GM21528 (cell line): ENCODE measurements around the gene MYH9.

Source experiments
- ATAC-seq: cut with Tn5 transposase; IDR thresholded peaks from one replicate; pipeline ENCODE4 v1.9.1; 2021; ENCODE audit warnings: mild to moderate bottlenecking, moderate library complexity; ENCODE audit not compliant: unreplicated experiment, low FRiP score

The MYH9 gene

DNA sequence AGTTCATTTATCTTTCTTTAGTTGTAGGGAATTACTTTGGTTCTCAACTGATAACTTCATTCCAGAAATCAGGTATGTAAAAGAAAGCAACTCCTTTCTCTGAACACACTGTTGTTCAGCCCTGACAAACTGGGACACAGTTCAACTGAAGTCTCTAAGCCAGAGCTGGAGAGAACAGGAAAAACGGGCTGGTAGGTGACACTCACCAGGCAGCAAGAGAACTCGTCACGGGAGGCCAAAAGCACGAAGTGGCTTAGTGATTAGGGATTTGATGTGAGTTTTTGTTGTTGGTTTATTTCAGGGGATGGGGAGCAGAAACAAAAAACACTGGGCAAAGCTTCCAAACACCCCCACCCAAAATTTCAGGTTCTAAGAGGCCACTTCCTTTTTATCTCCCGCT is 54.1 kb downstream of the MYH9 start:
- no peak for ATAC-seq

GRCh38 chr22:36332623-36333332 is 55.0 kb downstream of the MYH9 start:
- ATAC-seq = no peak

DNA sequence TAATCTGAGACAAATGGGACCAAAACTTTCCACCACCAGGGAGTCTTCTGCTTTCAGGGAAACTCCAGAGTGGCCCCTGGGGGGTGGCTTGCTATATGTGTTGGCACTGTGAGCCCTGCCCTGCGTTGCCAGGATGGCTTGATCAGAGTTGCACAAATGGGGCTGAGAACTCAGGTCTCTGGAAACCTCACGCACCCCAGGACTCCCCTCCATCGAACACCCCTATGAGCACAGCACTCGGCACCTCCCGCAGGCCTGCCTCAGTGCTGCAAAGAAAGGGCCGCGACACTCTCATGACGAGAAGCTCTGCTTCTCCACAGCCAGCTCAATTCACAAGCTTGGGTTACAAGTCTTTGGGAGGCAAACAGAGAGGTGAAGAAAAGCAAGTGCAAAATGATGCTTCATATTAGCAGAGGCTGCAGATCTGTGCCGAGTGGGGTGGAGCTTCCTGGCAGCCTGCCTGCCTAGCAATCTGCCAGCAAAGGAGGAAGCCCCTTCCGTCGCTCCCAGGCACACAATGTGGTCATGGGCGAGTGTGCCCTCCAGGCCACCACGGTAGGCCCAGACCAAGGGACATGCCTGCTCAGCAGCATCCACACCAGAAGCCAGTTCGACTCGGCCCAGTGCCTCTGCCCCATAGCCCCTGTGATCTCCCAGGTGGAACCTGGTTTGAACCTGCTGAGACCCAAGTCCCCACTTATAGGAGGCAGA is 55.7 kb downstream of the MYH9 start:
- ATAC-seq = no peak

DNA sequence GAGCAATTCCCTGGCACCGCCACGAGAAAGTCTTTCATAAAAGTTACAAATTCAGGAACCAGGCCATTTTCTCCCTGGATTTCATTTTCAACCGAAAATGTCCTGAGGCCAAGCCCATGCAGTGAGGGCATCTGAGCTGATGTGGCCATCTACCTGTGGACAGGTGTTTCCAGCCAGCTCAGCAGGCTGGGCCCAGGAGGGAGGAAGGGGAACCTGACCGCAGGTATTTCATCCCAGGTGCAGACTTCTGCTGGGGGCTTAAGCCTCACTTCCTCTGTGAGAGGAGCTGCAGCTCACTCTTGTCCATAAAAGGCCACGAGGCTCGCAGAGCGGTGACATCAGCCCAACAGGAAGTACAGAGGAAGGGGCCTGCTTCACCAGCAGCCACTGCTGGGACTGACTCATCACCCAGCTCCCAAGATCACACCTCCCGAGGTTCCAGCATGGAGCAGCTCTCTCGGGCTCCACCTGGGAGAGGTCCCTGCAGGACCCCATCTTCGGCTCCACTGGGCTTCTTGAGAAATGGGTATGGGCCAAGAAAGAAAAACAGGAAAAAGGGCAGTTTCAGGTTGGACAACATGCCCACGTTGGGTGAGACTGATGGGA is 56.4 kb downstream of the MYH9 start:
- peak; percentile 63 for ATAC-seq

DNA sequence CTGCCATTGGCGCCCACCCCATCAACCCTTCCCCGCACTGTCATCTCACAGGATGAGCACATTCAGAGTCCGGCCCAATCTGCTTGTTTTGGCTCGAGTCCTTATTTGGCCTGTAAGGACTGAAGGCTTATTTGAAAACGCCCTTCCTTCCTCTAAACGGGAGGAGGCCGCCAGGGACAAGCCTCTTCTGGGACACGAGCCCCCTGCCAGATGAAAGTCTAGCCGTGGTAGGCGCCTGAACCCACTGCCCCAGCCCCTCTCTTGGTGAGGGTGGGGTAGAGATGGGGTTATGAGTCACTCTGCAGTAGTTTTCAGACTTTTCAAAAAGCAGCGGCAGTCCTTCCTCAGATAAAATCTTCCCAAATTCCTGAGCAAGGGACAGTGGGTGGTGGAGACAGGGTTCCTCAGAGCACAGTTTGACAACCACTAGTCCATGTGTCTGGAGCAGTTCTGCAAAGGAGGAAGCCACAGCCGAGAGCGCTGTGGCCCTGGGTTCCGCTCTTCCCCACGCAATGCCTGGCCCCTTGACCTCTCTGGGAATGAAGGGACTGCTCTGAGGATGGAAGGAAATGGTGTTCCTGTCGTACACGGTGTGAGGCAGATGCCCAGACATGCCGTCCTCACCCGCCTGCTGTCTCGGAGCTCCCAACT is 57.0 kb downstream of the MYH9 start:
- ATAC-seq = no peak

GRCh38 chr22:36330127-36330526 is 57.6 kb downstream of the MYH9 start:
- ATAC-seq = no peak

DNA sequence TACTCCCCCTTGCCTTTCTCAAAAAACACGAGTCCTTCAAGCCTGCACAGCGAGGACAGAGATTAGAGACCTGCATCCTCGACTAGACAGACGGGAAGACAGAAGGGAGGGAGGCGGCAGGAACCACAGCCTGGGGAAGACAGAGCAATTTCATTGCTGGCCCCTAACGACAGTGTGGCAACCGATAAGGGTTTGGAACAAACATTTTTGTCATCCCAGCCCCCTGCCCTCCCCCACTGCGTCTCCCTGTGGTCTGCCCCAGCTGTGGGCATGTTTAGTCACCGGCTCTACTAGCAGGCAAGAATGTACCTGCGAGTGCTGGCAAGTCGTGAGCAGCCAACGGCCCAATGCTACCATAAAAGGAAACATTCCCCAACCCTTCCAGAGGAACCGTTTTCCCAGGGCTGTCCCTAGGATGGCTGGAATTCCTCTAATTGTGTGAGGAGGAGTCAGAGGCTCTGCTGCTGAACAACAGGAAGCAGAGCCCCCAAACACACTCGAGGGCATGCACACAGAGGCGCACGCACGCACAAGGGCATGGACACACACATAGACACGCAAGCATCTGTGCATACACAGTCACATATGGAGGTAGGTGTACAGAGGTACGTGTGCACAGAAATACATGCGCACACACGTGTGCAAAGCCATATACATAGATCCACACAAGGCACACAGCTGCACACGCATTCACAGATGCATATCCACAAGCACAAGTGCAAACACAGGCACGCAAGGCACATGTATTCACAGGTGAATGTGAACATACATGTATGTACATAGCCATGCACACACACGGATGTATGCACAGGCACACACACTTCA is 58.3 kb downstream of the MYH9 start:
- ATAC-seq = no peak

- no peak for ATAC-seq
These were observed 59.0 kb downstream of the MYH9 start for GRCh38 chr22:36328635-36329253.

- no peak for ATAC-seq
These were observed 59.7 kb downstream of the MYH9 start for GRCh38 chr22:36327922-36328551.

GRCh38 chr22:36326178-36327161 is 61.3 kb downstream of the MYH9 start:
- no peak for ATAC-seq

DNA sequence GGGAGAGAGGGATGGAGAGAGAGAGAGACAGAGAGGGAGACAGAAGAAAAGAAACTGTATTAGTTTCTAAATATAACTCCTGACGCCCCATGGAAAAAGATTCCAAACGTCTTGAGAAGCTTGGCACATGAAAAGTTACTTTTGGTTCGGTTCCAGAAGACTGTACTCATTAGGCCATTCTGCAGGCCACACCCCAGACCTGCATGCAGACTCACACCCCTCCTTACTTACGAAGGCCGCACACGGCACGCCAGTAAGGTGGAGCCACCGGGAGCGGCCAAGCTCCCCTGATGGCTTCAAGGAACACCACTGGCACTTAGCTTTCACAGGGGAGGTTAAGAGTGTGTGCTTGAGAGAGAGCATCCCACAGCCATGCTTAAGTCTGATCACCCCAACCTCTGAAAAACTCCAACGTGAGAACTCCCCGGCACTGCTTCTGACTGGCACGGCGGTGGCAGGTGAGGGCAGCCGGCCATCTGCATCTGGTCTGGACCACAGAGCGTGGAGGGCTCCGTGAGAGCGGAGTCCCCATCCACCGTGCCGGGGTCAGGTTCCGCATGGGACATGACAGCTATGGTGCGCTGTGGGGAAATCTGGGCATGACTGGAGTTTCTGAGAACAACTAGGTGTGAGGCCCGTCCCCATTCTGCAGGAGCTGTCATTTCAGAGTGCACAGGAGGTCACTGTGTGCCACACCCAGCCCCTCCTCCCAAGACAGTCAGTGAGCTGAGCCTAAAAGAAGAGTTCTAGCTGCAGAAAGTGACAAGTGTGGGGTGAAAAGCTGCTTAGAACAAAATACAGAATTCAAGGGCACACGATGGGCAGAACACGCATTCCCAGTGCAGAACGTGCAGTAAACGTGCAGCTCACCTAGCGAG is 62.4 kb downstream of the MYH9 start:
- ATAC-seq = no peak

GRCh38 chr22:36324414-36324813 is 63.4 kb downstream of the MYH9 start:
- no peak for ATAC-seq

DNA sequence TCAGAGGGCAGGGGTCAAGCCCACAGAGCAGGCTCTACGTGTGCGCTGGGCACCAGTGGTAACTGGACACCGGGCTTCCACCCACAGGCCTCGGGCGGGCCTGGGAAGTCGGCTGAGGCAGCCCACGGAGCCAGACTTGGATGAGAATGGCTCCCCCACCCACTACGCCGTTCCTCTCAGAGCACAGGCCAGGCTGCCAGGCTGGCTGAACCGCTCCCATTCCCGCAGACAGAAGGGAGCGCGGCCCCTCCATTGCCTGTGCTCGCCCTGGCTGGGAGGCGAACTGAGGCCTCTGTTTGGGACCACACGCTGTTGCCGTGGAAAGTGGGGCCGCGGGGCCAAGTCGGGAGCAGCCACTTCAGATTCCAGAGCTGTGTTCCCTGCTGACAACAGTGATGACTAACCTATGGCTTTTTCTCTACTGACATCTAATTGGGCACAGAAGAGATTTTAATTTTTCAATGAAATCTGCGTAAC is 63.9 kb downstream of the MYH9 start:
- ATAC-seq = no peak

DNA sequence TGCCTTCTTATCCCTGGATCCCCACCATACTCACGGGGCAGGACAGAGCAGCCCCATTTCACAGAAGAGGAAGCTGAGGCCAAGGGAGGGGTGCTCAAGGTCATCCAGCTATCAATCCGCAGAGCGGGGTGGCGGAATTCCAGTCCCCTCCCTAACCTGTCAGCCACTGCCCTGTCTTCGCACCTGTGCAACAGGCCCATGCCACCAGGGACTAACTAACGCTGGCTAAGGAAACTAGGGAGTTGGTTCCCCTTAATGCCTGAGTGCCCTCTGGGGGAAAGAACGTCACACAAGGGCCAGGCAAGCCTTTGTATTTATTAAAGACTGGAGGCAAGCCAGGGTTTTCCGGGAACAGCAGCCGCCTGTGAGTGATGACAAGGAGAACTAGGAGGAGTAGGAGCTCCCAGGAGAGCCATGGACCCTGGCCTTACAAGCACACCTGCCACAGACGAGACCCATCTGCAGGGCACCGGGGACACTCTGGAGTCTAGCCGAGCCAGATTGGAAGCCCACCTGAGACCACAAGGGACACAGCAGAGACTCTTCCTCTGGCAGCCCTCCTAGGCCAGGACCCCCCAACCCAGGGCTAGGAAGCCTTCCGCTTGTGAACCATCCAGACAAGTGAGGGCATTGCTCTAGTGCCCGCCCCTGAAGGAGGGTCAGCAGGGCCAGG is 64.4 kb downstream of the MYH9 start:
- no peak for ATAC-seq

DNA sequence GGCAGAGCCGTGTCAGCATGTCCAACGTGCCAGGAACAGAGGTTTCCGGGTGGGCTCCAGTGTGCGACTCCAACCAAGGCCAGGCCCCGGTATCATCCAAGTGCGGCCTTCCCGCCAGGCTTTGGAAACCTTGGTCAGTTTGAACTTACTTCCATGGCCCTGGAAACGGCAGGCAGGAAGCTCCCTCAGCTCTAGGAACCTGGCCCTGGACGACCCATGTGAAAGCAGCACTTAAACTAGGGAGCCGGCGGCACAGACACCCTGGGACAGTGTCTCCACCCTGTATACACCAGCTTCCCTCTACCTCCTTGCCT is 65.2 kb downstream of the MYH9 start:
- no peak for ATAC-seq

DNA sequence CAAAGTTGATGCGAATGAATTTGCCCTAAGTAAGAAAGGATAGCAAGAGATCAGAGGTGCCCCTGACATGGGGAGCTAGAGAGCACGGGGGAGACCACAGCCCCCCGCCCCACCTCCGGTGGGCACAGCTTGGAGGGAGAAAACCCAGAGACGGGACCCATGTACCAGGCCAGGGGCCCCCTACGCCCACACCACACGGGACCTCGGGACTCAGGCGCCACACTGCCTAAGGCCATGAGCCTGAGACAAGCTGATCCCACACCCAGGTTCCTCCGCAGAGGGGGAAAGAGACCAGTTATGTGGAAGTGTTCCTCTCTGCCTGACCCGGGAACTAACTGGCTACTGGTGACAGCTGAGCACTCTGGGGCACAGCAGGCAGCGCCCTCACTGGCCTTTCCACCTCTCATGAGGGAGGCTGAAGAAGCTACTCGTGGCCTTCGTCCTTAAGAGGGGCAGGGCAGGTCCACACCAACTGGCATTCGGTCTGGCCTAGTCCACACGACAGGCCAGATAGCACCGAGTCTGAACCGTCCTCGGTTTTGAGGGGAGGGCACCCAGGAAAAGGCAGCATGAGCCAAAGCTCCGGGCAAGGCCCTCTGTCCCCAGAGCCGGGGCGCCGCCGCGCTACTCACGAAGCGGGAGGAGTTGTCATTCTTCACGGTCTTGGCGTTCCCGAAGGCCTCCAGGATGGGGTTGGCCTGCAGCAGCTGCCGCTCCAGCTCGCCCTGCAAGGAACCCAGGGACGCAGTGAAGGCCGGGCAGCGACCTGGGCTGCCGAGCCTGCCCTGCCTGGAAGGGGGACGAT is 65.8 kb downstream of the MYH9 start:
- ATAC-seq = no peak
